ENCODE data around the gene ALDH18A1.
"Not testable (repeated sequence)": the region's sequence is repeated elsewhere in the genome, so short reads cannot be mapped to it uniquely, and the experiment has no call there.

The ALDH18A1 gene

GRCh38 chr10:95650232-95650631 is 6.3 kb downstream of the ALDH18A1 start:
- no peak for DNase-seq (ENCODE audit: low spot score)

GRCh38 chr10:95648138-95648537 is 8.4 kb downstream of the ALDH18A1 start:
- no peak for DNase-seq (ENCODE audit: low spot score)

- DNase-seq (ENCODE audit: low spot score): no peak
Measured at GRCh38 chr10:95646160-95646559, 10.4 kb downstream of the ALDH18A1 start.

GRCh38 chr10:95644901-95645300 is 11.6 kb downstream of the ALDH18A1 start:
- no peak for DNase-seq (ENCODE audit: low spot score)

GRCh38 chr10:95640891-95641315 is 15.6 kb downstream of the ALDH18A1 start:
- no peak for DNase-seq (ENCODE audit: low spot score)

- no peak for DNase-seq (ENCODE audit: low spot score)
Measured at GRCh38 chr10:95637911-95638310, 18.6 kb downstream of the ALDH18A1 start.

- no peak for DNase-seq (ENCODE audit: low spot score)
Measured at GRCh38 chr10:95637140-95637539, 19.4 kb downstream of the ALDH18A1 start.

- no peak for DNase-seq (ENCODE audit: low spot score)
Measured at GRCh38 chr10:95635319-95635733, 21.2 kb downstream of the ALDH18A1 start.

GRCh38 chr10:95628786-95629185 is 27.7 kb downstream of the ALDH18A1 start:
- no peak for DNase-seq (ENCODE audit: low spot score)

GRCh38 chr10:95626500-95626899 is 30.0 kb downstream of the ALDH18A1 start:
- no peak for DNase-seq (ENCODE audit: low spot score)

GRCh38 chr10:95620415-95620814 is 36.1 kb downstream of the ALDH18A1 start:
- DNase-seq (ENCODE audit: low spot score): not testable (repeated sequence)

GRCh38 chr10:95618101-95618500 is 38.4 kb downstream of the ALDH18A1 start:
- no peak for DNase-seq (ENCODE audit: low spot score)

- DNase-seq (ENCODE audit: low spot score): no peak
Measured at GRCh38 chr10:95616446-95616845, 40.1 kb downstream of the ALDH18A1 start.

GRCh38 chr10:95613330-95613729 is 43.2 kb downstream of the ALDH18A1 start:
- DNase-seq (ENCODE audit: low spot score): no peak

GRCh38 chr10:95610727-95611126 is 45.8 kb downstream of the ALDH18A1 start:
- no peak for DNase-seq (ENCODE audit: low spot score)

- DNase-seq (ENCODE audit: low spot score): no peak
Measured at GRCh38 chr10:95606922-95607321, 49.6 kb downstream of the ALDH18A1 start.

GRCh38 chr10:95605163-95605562 is 51.3 kb downstream of the ALDH18A1 start:
- no peak for DNase-seq (ENCODE audit: low spot score)

- DNase-seq (ENCODE audit: low spot score): no peak
Measured at GRCh38 chr10:95604630-95605029, 51.9 kb downstream of the ALDH18A1 start.

- no peak for DNase-seq (ENCODE audit: low spot score)
Measured at GRCh38 chr10:95602382-95602781, 54.1 kb downstream of the ALDH18A1 start.

GRCh38 chr10:95601116-95601719 is 55.3 kb downstream of the ALDH18A1 start:
- peak; percentile 90 for DNase-seq (ENCODE audit: low spot score)

- no peak for DNase-seq (ENCODE audit: low spot score)
Measured at GRCh38 chr10:95600158-95600557, 56.4 kb downstream of the ALDH18A1 start.

GRCh38 chr10:95597788-95598187 is 58.7 kb downstream of the ALDH18A1 start:
- no peak for DNase-seq (ENCODE audit: low spot score)

GRCh38 chr10:95588025-95588424 is 68.5 kb downstream of the ALDH18A1 start:
- no peak for DNase-seq (ENCODE audit: low spot score)

- DNase-seq (ENCODE audit: low spot score): no peak
Measured at GRCh38 chr10:95579835-95580535, 76.5 kb downstream of the ALDH18A1 start.
